ACHN (cell line): Measurements from ENCODE around the gene PRRX2.
"Not testable (repeated sequence)": the region's sequence is repeated elsewhere in the genome, so short reads cannot be mapped to it uniquely, and the experiment has no call there.

ENCODE experiments used
- DNase-seq: peaks from one replicate; pipeline ENCODE4 v3.0.0-alpha.2; 2015
- in situ Hi-C: cut with HindIII; loops from 2 replicates; pipeline ENCODE4 v1.10.0; 2017; ENCODE audit warnings: low sequenced_read_pairs, low pct_ligation_motif_present, low pct_unique_long_range_greater_than_20kb

The PRRX2 gene

GRCh38 chr9:129648764-129649115, 16.7 kb upstream of the PRRX2 start:
- in situ Hi-C loops, result no loop called here

GRCh38 chr9:129649726-129650679, 15.4 kb upstream of the PRRX2 start:
- in situ Hi-C loops, result no loop called here
- no peak for DNase-seq

More at GRCh38 chr9:129648764-129649115, 16.7 kb upstream of the PRRX2 start:
- DNase-seq, result no peak

DNA sequence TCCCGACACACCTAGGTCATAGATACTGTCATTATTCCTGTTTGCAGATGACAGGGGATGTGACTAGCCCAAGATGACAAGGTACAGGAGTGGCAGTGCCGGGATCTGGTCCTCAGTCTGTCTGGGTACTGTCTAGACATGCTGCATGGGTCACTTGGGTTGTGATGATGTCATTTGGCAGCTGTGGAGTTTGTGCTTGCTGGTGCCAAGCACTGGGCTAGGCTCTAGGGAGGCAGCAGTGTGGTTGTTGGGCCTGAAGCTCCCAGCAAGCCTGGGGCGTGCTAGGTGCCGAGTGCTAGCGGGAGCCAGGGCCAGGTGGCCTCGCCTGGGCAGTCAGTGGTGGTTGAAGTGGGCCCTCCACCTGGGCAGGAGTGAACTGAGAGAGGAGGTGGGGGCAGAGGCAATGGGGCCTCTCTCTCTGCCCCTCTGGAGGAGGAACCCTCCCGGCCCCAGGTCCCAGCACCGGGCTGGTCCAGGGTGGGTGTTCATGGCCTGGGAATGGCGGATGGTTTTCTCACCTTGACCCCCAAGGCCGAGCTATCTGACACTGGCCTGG, 14.7 kb upstream of the PRRX2 start:
- in situ Hi-C loops, result no loop called here
- DNase-seq, result no peak

GRCh38 chr9:129653823-129654553, 11.5 kb upstream of the PRRX2 start:
- DNase-seq, result no peak
- in situ Hi-C loops, result no loop called here

GRCh38 chr9:129654554-129655040, 10.8 kb upstream of the PRRX2 start:
- in situ Hi-C loops, result no loop called here
- no peak for DNase-seq

- in situ Hi-C loops, result no loop called here
- no peak for DNase-seq
Measured at GRCh38 chr9:129655154-129655553, 10.3 kb upstream of the PRRX2 start.

DNA sequence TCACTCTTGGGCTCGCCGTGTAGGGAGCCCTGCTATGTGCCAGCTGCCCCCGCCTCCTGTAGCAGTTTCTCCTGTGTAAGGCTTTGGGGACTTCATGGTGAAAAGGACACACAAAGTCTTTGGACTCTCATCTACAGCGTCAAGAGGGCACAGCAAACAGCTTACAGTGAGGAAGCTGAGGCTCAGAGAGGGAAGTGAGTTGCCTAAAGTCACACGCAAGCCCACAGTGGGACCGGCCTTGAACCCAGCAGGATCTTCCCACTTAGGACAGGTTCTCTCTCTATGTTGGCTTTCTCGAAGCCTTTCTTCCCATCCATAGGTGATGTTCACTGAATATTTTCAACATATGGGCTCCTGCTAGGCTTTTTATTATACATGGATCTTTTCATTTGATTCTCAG, 9.8 kb upstream of the PRRX2 start:
- in situ Hi-C loops, result no loop called here
- DNase-seq, result no peak

- DNase-seq, result peak; percentile 44
- in situ Hi-C loops, result no loop called here
Measured at GRCh38 chr9:129656795-129657390, 8.6 kb upstream of the PRRX2 start.

- in situ Hi-C loops, result no loop called here
Measured at GRCh38 chr9:129661029-129661428, 4.4 kb upstream of the PRRX2 start.

DNA sequence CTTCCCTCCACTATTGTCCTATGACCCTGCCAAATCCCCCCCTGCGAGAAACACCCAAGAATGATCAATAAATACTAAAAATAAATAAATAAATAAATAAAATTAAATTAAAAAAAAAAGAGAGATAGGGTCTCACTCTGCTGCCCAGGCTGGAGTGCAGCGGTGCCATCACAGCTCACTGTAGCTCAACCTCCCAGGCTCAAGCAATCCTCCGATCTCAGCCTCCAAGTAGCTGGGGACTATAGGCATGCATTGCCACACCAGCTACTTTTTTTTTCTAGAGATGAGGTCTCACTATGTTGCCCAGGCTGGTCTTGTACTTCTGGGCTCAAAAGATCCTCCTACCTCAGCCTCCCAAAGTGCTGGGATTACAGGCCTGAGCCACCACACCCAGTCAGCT, 3.2 kb upstream of the PRRX2 start:
- in situ Hi-C loops, DNase-seq: not testable (repeated sequence)

More at GRCh38 chr9:129661029-129661428, 4.4 kb upstream of the PRRX2 start:
- no peak for DNase-seq

DNA sequence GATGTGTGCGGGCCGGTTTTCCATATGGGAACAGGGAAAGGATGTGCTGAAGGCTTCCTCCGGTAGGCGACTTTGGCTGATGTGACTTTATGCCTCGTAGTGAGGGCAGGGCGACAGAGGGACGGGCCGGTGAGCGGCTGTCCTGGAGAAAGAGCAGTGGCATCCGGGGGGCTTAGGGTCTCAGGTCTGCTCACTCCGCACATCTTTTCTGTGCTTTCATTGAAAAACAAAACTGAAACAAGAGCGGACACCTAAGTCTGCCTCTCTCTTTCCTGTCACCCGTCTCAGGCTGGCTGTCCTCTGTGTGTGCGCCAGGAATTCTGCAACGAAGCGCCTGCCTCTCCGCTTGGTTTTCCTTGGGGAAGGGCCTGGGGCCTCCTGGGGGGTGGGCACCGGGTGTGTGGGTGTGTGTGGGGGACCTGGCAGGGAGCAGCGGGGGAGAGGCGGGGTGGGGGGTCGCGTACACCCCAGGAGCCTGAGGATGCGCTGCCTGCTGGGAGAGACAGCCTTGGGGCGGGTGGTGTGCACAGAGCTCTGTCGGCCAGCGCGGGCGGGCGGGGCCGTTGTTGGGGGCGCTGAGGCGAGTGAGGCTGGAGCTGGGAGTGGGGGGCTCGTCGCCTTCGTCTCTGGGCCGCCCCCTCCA, 580 bp upstream of the PRRX2 start:
- in situ Hi-C loops, result no loop called here
- no peak for DNase-seq

DNA sequence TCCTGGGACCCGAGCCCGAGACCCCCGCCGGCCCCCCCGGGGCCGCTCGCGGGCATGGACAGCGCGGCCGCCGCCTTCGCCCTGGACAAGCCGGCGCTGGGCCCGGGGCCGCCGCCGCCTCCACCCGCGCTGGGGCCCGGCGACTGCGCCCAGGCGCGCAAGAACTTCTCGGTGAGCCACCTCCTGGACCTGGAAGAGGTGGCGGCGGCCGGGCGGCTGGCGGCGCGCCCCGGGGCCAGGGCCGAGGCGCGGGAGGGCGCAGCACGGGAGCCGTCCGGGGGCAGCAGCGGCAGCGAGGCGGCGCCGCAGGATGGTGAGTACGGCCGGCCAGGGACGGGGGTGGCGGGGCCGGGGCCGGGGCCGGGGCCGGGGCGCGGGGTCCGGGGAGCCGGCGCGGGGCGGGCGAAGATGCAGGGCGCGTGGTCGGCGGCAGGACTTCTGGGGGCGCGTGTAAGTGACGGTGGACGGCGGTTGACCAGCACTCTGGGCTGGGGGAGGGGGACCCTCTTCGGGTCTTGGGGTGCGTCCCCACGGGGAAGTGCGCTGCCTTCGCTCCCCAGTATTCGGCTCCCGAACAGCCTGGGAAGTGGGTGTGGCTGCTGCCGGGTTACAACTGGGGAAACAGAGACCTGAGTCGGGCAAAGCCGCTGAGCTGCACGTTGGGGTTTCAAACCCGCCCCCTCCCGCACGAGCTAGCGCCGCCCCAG, 520 bp downstream of the PRRX2 start:
- no peak for DNase-seq
- in situ Hi-C loops, result no loop called here

GRCh38 chr9:129666575-129666974, 1.1 kb downstream of the PRRX2 start:
- in situ Hi-C loops, result no loop called here
- DNase-seq, result no peak

DNA sequence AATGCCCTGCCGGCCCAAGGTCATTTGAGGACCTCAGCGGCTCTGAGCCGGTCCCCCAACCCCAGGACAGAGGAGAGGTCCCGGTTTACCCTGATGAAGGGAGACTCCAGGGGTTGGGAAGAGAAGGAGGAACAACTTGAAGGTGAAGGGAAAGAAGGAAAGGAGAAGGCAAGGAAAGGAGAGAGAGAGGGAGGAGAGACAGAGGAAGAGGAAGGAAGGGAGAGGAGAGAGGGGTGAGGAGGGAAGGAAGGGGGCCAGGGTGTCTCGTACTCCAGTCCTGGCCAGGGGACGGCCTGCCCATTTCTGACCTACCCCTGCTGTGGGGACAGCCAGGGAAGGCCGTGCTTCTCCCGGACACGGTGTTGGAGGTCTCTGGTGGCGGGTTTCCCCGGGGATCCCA, 1.9 kb downstream of the PRRX2 start:
- in situ Hi-C loops, result no loop called here
- no peak for DNase-seq

DNA sequence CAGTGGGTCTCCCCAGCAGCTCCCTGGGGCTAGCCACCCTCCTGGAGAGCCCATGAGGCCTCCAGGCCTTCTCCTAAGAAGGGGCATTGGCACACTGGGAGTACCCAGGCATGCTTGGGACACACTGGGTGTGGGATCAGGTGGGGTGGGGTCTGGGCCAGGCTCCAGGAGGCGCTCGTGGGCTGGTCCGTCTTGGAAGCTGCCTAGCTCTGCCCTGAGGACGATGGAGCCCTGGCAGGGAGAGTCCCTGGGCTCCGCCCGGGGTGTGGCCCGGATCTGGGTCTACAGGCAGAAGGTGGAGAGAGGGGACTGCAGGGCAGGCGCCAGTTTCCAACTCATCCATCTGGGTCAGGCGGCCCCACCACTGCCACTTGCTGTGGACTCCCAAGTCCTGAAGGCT, 2.4 kb downstream of the PRRX2 start:
- DNase-seq, result no peak
- in situ Hi-C loops, result no loop called here

DNA sequence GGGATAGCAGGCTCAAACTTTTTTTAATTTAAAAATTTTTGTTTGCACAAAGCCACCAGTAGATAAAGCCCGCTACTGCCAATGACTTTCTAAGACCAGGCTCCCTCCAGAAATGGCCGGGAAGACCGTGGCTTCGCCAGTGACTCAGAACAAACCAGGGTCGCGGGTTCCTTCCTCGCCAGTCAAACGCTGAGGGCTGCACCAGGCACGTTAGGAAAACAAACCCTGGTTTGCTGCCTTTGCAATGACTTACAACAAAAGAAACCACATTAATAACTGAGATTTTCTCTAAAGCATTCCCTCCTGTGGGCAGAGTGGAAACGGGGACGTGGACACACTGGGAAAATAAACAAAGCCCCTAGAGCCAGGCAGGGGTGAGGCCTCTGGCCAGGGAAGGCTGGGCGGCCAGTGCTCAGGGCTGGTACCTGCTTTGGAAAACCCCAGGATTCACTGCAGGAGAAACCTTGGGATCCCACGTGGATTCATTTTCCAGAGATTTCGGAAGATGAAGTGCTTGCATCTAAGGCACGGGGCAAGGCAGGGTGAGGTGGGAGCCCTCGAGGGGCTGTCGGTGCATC, 3.8 kb downstream of the PRRX2 start:
- in situ Hi-C loops, result no loop called here
- DNase-seq, result no peak

DNA sequence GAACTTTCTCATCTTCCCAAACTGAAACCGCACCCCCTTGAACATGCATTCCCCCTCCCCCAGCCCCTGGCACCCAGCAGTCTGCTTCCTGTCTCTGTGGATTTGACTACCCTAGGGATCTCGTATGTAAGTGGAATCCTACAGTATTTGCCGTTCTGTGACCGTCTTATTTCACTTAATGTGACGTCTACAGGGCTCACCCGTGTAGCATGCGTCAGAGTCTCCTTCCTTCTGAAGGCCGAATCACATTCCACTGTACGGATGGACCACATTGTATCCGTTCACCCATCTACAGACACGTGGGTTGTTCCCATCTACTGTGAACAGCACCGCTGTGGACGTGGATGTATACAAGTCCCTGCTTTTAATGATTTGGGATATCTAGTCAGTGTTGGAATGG, 4.5 kb downstream of the PRRX2 start:
- no peak for DNase-seq
- in situ Hi-C loops, result no loop called here

DNA sequence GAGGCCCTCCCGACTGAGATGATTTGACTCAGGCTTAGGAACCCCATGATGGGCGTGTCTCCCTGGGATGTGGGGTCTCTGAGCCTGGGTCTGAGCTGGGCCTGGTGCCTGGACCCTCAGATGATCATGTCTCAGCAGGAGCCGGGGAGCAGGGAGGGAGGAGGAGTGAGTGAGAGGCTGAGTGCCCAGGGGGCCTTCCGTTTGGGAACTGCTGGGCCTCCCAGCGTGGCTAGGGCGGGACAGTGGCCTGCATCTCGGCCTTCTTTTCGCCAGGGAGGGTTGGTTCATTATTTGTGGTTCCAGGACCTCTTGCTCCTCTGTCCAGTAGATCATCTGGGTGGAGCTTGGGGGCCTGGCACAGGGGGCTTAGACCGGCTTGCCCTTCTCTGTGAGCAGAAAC, 5.6 kb downstream of the PRRX2 start:
- DNase-seq, result no peak
- in situ Hi-C loops, result no loop called here
